IMR-90 (cell line): ENCODE results near the gene KRT79. TPM values are rescaled to one million over a fixed set of nuclear protein-coding genes. Genes with fewer than 3 reads are reported as not detected.

Source experiments
- ATAC-seq: fragments of 200-7000 bp; cut with Tn5 transposase; 2 replicates; pipeline ENCODE4 v1.9.1; 2020; ENCODE audit warnings: low read depth, mild to moderate bottlenecking, moderate library complexity
- BruUV-seq: library from RNA; stranded (reverse); fragments of 400-500 nt; replicated peaks from 2 replicates; lab custom pipeline; 2021; lab: Mats Ljungman, UMichigan
- CTCF ChIA-PET: fragments of 300-600 bp; formaldehyde crosslinking; extraction: SDS; loops from one replicate; lab custom pipeline; 2021; ENCODE audit warnings: antibody characterized with exemption; lab: Yijun Ruan, JAX
- POLR2A ChIA-PET: fragments of 300-600 bp; sonication (Branson Sonifier 250); formaldehyde crosslinking; loops from one replicate; lab custom pipeline; 2022; ENCODE audit warnings: antibody characterized with exemption; ENCODE audit not compliant: unreplicated experiment; lab: Charles Lee
- DNase-seq: peaks from one replicate; pipeline ENCODE4 v3.0.0; 2013
- H2AFZ ChIP-seq: replicated peaks from 2 replicates; pipeline ENCODE3; 2013; ENCODE audit warnings: low read length, mild to moderate bottlenecking; ENCODE audit not compliant: poor library complexity
- H2AK5ac ChIP-seq: 2 replicates; pipeline ENCODE4 v1.6.1; 2013; ENCODE audit warnings: low read depth, low read length, inconsistent platforms
- H2AK9ac ChIP-seq: replicated peaks from 2 replicates; pipeline ENCODE3; 2013; ENCODE audit warnings: mild to moderate bottlenecking, low read depth, low read length, moderate library complexity; ENCODE audit not compliant: poor library complexity
- H2BK120ac ChIP-seq: 2 replicates; pipeline ENCODE4 v1.6.1; 2013; ENCODE audit warnings: low read depth, low read length, inconsistent platforms
- H2BK15ac ChIP-seq: 3 replicates; pipeline ENCODE4 v1.6.1; 2013; ENCODE audit warnings: low read depth, low read length, inconsistent platforms
- H2BK20ac ChIP-seq: 2 replicates; pipeline ENCODE4 v1.6.1; 2013; ENCODE audit warnings: low read depth, mild to moderate bottlenecking, inconsistent platforms, low read length, moderate library complexity
- H2BK5ac ChIP-seq: 2 replicates; pipeline ENCODE4 v1.6.1; 2013; ENCODE audit warnings: mild to moderate bottlenecking, low read depth, low read length, inconsistent platforms; ENCODE audit not compliant: poor library complexity, severe bottlenecking
- H3K14ac ChIP-seq: replicated peaks from 2 replicates; pipeline ENCODE4 v1.6.1; 2013; ENCODE audit warnings: low read depth, low read length, inconsistent platforms
- H3K18ac ChIP-seq: 2 replicates; pipeline ENCODE4 v1.6.1; 2013; ENCODE audit warnings: low read depth, low read length, control low read depth
- H3K23ac ChIP-seq: 2 replicates; pipeline ENCODE4 v1.6.1; 2013; ENCODE audit warnings: low read depth, low read length, inconsistent platforms
- H3K27ac ChIP-seq: 2 replicates; pipeline ENCODE4 v1.5.1; 2013; ENCODE audit warnings: mild to moderate bottlenecking, control low read depth, low read length; ENCODE audit not compliant: insufficient read depth
- H3K27me3 ChIP-seq: 2 replicates; pipeline ENCODE4 v1.6.1; 2013; ENCODE audit warnings: low read length; ENCODE audit not compliant: control insufficient read depth, insufficient read depth
- H3K36me3 ChIP-seq: 2 replicates; pipeline ENCODE4 v1.6.1; 2013; ENCODE audit warnings: low read length, mixed read lengths; ENCODE audit not compliant: control insufficient read depth, insufficient read depth
- H3K4ac ChIP-seq: 2 replicates; pipeline ENCODE4 v1.6.1; 2013; ENCODE audit warnings: low read depth, low read length, inconsistent platforms
- H3K4me1 ChIP-seq: 2 replicates; pipeline ENCODE4 v1.6.1; 2013; ENCODE audit warnings: low read length, mixed read lengths; ENCODE audit not compliant: control insufficient read depth, insufficient read depth
- H3K4me2 ChIP-seq: 2 replicates; pipeline ENCODE4 v1.6.1; 2013; ENCODE audit warnings: low read depth, mild to moderate bottlenecking, control low read depth, low read length, moderate library complexity
- H3K4me3 ChIP-seq: 2 replicates; pipeline ENCODE4 v1.5.1; 2013; ENCODE audit warnings: low read depth, mild to moderate bottlenecking, control low read depth, low read length, moderate library complexity; ENCODE audit not compliant: insufficient read depth
- H3K56ac ChIP-seq: 2 replicates; pipeline ENCODE4 v1.6.1; 2013; ENCODE audit warnings: low read length, inconsistent platforms; ENCODE audit not compliant: insufficient read depth; ENCODE audit errors: extremely low read depth
- H3K79me1 ChIP-seq, 2 experiments: 2 replicates each; pipeline ENCODE4 v1.6.1; 2013; ENCODE audit warnings: low read length in 2 of 2, inconsistent platforms in 1 of 2, low read depth in 1 of 2
- H3K9ac ChIP-seq: 2 replicates; pipeline ENCODE4 v1.6.1; 2013; ENCODE audit warnings: low read depth, low read length, control low read depth
- H3K9me1 ChIP-seq: 2 replicates; pipeline ENCODE4 v1.6.1; 2013; ENCODE audit warnings: low read length, inconsistent platforms; ENCODE audit not compliant: insufficient read depth
- H3K9me3 ChIP-seq: 2 replicates; pipeline ENCODE4 v1.6.1; 2013; ENCODE audit warnings: low read length; ENCODE audit not compliant: control insufficient read depth, insufficient read depth
- H4K20me1 ChIP-seq: 2 replicates; pipeline ENCODE4 v1.6.1; 2013; ENCODE audit warnings: low read length, inconsistent platforms; ENCODE audit not compliant: insufficient read depth
- H4K5ac ChIP-seq: 2 replicates; pipeline ENCODE4 v1.6.1; 2013; ENCODE audit warnings: mild to moderate bottlenecking, low read depth, low read length, control low read depth
- H4K8ac ChIP-seq, 2 experiments: 2 replicates each; pipeline ENCODE4 v1.6.1; 2013; ENCODE audit warnings: low read depth in 2 of 2, low read length in 2 of 2, control low read depth in 1 of 2, inconsistent platforms in 1 of 2
- H4K91ac ChIP-seq: 2 replicates; pipeline ENCODE4 v1.6.1; 2013; ENCODE audit warnings: low read depth, low read length, inconsistent platforms; ENCODE audit not compliant: insufficient read depth
- BHLHE40 ChIP-seq: fragments of 150-350 bp; IDR thresholded peaks from 2 replicates; pipeline ENCODE4 v1.6.1; 2016; ENCODE audit warnings: mild to moderate bottlenecking, low read depth, low read length
- CEBPB ChIP-seq: IDR thresholded peaks from 2 replicates; pipeline ENCODE4 v1.6.1; 2012; ENCODE audit warnings: low read depth, low read length, improper control_type of control experiment
- CHD1 ChIP-seq: IDR thresholded peaks from 2 replicates; pipeline ENCODE4 v1.6.1; 2012; ENCODE audit warnings: low read depth, low read length, improper control_type of control experiment
- FOS ChIP-seq: fragments of 150-350 bp; IDR thresholded peaks from 2 replicates; pipeline ENCODE4 v1.6.1; 2016; ENCODE audit warnings: low read depth, low read length
- MAZ ChIP-seq: IDR thresholded peaks from 2 replicates; pipeline ENCODE4 v1.6.1; 2012; ENCODE audit warnings: low read depth, mild to moderate bottlenecking, low read length, improper control_type of control experiment, moderate library complexity, borderline replicate concordance
- MXI1 ChIP-seq: IDR thresholded peaks from 2 replicates; pipeline ENCODE4 v1.6.1; 2012; ENCODE audit warnings: low read depth, mild to moderate bottlenecking, low read length, moderate library complexity, borderline replicate concordance
- NFE2L2 ChIP-seq: fragments of 150-350 bp; IDR thresholded peaks from 2 replicates; pipeline ENCODE4 v1.6.1; 2016; ENCODE audit warnings: low read depth, mild to moderate bottlenecking, low read length
- POLR2A ChIP-seq: IDR thresholded peaks from 2 replicates; pipeline ENCODE4 v1.6.1; 2012; ENCODE audit warnings: mild to moderate bottlenecking, low read depth, low read length
- RAD21 ChIP-seq: IDR thresholded peaks from 2 replicates; pipeline ENCODE4 v1.6.1; 2012; ENCODE audit warnings: low read length, improper control_type of control experiment
- RCOR1 ChIP-seq: IDR thresholded peaks from 2 replicates; pipeline ENCODE4 v1.6.1; 2012; ENCODE audit warnings: mild to moderate bottlenecking, low read length, improper control_type of control experiment; ENCODE audit not compliant: insufficient replicate concordance
- RFX5 ChIP-seq: IDR thresholded peaks from 2 replicates; pipeline ENCODE4 v1.8.0; 2012; ENCODE audit warnings: low read depth, mild to moderate bottlenecking, low read length, moderate library complexity
- WGBS, 2 experiments: methylation state at CpG; one replicate each; pipeline versions ENCODE4 v1.1.5 to v1.1.7; 2013; ENCODE audit warnings: missing lambda C conversion rate in 2 of 2; ENCODE audit not compliant: insufficient read length in 1 of 2; ENCODE audit errors: extremely low coverage in 2 of 2; 5-methylcytosine and 5-hydroxymethylcytosine counted together
- dilution Hi-C: fragments of 300-500 bp; cut with HindIII; formaldehyde crosslinking; loops from one replicate; pipeline ENCODE4 v1.14.3; 2018; ENCODE audit warnings: low sequenced_read_pairs; ENCODE audit not compliant: unreplicated experiment
- in situ Hi-C: fragments of 300-500 bp; cut with MboI; formaldehyde crosslinking; loops from 3 replicates; pipeline ENCODE4 v1.14.3; 2019; ENCODE audit warnings: low sequenced_read_pairs, inconsistent platforms, mixed read lengths
- intact Hi-C: fragments of 100-400 bp; cut with micrococcal nuclease; formaldehyde crosslinking; loops from 2 replicates; pipeline ENCODE4 v1.10.0; 2022
- polyA plus RNA-seq, 3 experiments: library from polyadenylated mRNA; depleted of rRNA; stranded (reverse); fragments of >200 nt; gene quantifications; 2 replicates each; pipeline ENCODE4 v1.2.3, GENCODE V29; 2012; ENCODE audit warnings: low replicate concordance in 1 of 3
- total RNA-seq: library from RNA; depleted of rRNA; stranded (reverse); fragments of >200 nt; gene quantifications from 2 replicates; pipeline ENCODE4 v1.2.3, GENCODE V29; 2012
- TF ChIP-seq, protein P1 (sequence below): fragments of 150-350 bp; IDR thresholded peaks from 2 replicates; pipeline ENCODE4 v1.6.1; 2016; ENCODE audit warnings: low read depth, mild to moderate bottlenecking, low read length, moderate library complexity, borderline replicate concordance
- TF ChIP-seq, protein P2 (sequence below): conservative IDR thresholded peaks from 2 replicates; pipeline ENCODE4 v1.5.1; 2012; ENCODE audit warnings: mild to moderate bottlenecking, low read depth, low read length, improper control_type of control experiment
- TF ChIP-seq, protein P3 (sequence below): fragments of 150-350 bp; IDR thresholded peaks from 2 replicates; pipeline ENCODE4 v1.6.1; 2017; ENCODE audit warnings: mild to moderate bottlenecking, antibody characterized with exemption, low read length, low read depth

Gene KRT79
- total and polyA plus RNA-seq, 2 of the 4 experiments (the other 2 are of a cell fraction) = under 0.01 to 0.24 TPM

- no peaks in the 10 kb centered on the region for H3K79me1 ChIP-seq
- ChIA-PET POLR2A (no interaction called here), CTCF (no interaction called here)
Measured at GRCh38 chr12:52826611-52827498, 7.3 kb downstream of the KRT79 start.

More at GRCh38 chr12:52826611-52827498, 7.3 kb downstream of the KRT79 start:
- Histone ChIP-seq H3K9ac (no peak overlapping the region), H3K56ac (no peak overlapping the region), H3K4me1 (0 out of 2 replicates have a peak, but pooled peaks cover 2% of the 10 kb centered on the region), H4K5ac (no peak overlapping the region), H3K27ac (no peak overlapping the region), H4K8ac (no peak overlapping the region), H2AK9ac (no peak overlapping the region), H3K23ac (no peak overlapping the region), H3K9me1 (no peaks in the 10 kb centered on the region; the same call in 1 of the 2 replicates), H4K91ac (no peak overlapping the region), H2BK120ac (no peak overlapping the region), H2BK20ac (no peak overlapping the region), H3K18ac (no peak overlapping the region), H2AFZ (no peak overlapping the region), H3K4me3 (no peak overlapping the region), H3K4ac (no peak overlapping the region; the same call in 1 of the 2 replicates), H4K20me1 (no peaks in the 10 kb centered on the region), H2BK15ac (no peak overlapping the region), H3K27me3 (peaks cover 16% of the 10 kb centered on the region), H3K9me3 (no peaks in the 10 kb centered on the region), H2AK5ac (peak overlapping the region; percentile 20; the same call in 1 of the 2 replicates), H2BK5ac (no peak overlapping the region), H3K4me2 (no peak overlapping the region), H3K14ac (no peak overlapping the region), H3K36me3 (no peaks in the 10 kb centered on the region)
- ATAC-seq (peak; percentile 61), DNase-seq (no peak)
- in situ Hi-C loops = no loop called here
- dilution Hi-C loops = no loop called here
- no TSS peak for BruUV-seq
- no peak for TF ChIP-seq MAZ
- TF ChIP-seq, protein P1, sequence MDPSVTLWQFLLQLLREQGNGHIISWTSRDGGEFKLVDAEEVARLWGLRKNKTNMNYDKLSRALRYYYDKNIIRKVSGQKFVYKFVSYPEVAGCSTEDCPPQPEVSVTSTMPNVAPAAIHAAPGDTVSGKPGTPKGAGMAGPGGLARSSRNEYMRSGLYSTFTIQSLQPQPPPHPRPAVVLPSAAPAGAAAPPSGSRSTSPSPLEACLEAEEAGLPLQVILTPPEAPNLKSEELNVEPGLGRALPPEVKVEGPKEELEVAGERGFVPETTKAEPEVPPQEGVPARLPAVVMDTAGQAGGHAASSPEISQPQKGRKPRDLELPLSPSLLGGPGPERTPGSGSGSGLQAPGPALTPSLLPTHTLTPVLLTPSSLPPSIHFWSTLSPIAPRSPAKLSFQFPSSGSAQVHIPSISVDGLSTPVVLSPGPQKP = no peak
- TF ChIP-seq MXI1 = no peak
- no peak for TF ChIP-seq CHD1
- TF ChIP-seq POLR2A = no peak
- TF ChIP-seq FOS = no peak
- no peak for TF ChIP-seq NFE2L2
- no peak for TF ChIP-seq RAD21
- no peak for TF ChIP-seq CEBPB
- TF ChIP-seq RCOR1 = no peak
- TF ChIP-seq, protein P2, sequence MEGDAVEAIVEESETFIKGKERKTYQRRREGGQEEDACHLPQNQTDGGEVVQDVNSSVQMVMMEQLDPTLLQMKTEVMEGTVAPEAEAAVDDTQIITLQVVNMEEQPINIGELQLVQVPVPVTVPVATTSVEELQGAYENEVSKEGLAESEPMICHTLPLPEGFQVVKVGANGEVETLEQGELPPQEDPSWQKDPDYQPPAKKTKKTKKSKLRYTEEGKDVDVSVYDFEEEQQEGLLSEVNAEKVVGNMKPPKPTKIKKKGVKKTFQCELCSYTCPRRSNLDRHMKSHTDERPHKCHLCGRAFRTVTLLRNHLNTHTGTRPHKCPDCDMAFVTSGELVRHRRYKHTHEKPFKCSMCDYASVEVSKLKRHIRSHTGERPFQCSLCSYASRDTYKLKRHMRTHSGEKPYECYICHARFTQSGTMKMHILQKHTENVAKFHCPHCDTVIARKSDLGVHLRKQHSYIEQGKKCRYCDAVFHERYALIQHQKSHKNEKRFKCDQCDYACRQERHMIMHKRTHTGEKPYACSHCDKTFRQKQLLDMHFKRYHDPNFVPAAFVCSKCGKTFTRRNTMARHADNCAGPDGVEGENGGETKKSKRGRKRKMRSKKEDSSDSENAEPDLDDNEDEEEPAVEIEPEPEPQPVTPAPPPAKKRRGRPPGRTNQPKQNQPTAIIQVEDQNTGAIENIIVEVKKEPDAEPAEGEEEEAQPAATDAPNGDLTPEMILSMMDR = no peak
- TF ChIP-seq BHLHE40 = no peak
- TF ChIP-seq, protein P3, sequence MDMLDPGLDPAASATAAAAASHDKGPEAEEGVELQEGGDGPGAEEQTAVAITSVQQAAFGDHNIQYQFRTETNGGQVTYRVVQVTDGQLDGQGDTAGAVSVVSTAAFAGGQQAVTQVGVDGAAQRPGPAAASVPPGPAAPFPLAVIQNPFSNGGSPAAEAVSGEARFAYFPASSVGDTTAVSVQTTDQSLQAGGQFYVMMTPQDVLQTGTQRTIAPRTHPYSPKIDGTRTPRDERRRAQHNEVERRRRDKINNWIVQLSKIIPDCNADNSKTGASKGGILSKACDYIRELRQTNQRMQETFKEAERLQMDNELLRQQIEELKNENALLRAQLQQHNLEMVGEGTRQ = no peak
- no peak for TF ChIP-seq RFX5
- WGBS, 2 experiments = 85% methylated on average over 5 of the region's 11 CpGs; no CpG with 5 or more reads in 1 of the 2 experiments
- intact Hi-C loops = no loop called here
